BLaER1 treated with 17β-estradiol and CSF1 and Interleukin-3, amounts not matched to agents 10 nM and 100 nM (cell line): ENCODE data around the gene HPS6.
A peak's percentile ranks its signal among the peaks of the same experiment; 100 is the strongest.

Experiments used
- H3K27ac ChIP-seq, 11 experiments: shearing (Covaris generic); formaldehyde crosslinking; 2 replicates each; pipeline ENCODE4 v1.8.1; 2022
- H3K27me3 ChIP-seq, 11 experiments: shearing (Covaris generic); formaldehyde crosslinking; 2 replicates each; pipeline ENCODE4 v1.8.1; 2022
- H3K36me3 ChIP-seq, 11 experiments: shearing (Covaris generic); formaldehyde crosslinking; 2 replicates each; pipeline ENCODE4 v1.8.1; 2022
- H3K4me1 ChIP-seq, 10 experiments: shearing (Covaris generic); formaldehyde crosslinking; 2 replicates each; pipeline ENCODE4 v1.8.1; 2022
- H3K4me2 ChIP-seq, 11 experiments: shearing (Covaris generic); formaldehyde crosslinking; 2 replicates each; pipeline ENCODE4 v1.8.1; 2022
- H3K4me3 ChIP-seq, 10 experiments: shearing (Covaris generic); formaldehyde crosslinking; 2 replicates each; pipeline ENCODE4 v1.8.1; 2022
- H3K9ac ChIP-seq, 11 experiments: shearing (Covaris generic); formaldehyde crosslinking; 2 replicates each; pipeline ENCODE4 v1.8.1; 2022
- H3K9me3 ChIP-seq, 11 experiments: shearing (Covaris generic); formaldehyde crosslinking; replicated peaks in 1 of 11; 2 replicates each; pipeline ENCODE4 v1.8.1; 2022
- H4K20me1 ChIP-seq, 11 experiments: shearing (Covaris generic); formaldehyde crosslinking; 2 replicates each; pipeline ENCODE4 v1.8.1; 2022
- Cebpa-rat ChIP-seq, 11 experiments: shearing (Covaris generic); IDR thresholded peaks; 2 replicates each; pipeline ENCODE4 v1.8.1; 2022

The HPS6 gene

DNA sequence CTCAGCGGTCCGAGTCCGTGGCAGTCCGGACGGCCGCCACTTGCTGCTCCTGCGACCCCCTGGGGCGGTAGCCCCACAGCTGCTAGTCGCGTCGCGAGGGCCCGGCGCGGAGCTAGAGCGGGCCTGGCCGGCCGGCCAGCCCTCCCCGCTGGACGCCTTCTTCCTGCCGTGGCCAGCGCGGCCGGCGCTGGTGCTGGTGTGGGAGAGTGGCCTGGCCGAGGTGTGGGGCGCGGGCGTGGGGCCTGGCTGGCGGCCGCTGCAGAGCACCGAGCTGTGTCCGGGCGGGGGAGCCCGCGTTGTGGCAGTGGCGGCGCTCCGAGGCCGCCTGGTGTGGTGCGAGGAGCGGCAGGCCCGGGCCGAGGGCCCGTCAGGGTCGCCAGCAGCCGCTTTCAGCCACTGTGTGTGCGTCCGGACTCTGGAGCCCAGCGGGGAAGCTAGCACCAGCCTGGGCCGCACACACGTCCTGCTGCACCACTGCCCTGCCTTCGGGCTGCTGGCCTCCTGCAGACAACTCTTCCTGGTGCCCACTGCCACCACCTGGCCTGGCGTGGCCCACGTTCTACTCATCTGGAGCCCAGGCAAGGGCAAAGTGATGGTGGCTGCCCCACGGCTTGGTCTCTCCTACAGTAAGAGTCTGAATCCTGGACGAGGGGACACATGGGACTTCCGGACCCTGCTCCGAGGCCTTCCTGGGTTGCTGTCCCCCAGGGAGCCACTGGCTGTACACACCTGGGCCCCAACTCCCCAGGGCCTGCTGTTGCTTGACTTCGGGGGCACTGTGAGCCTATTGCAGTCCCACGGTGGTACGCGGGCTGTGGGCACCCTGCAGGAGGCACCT is 631 bp downstream of the HPS6 start:
- no peaks in the 10 kb centered on the region for H3K9me3 ChIP-seq
- peaks cover 17 to 39% (median 27%) of the 10 kb centered on the region in 11 experiments for H3K36me3 ChIP-seq
- peaks cover 19 to 51% (median 40%) of the 10 kb centered on the region in 11 experiments; a peak in 21 of 22 replicates for H4K20me1 ChIP-seq
- no peaks in the 10 kb centered on the region for H3K27me3 ChIP-seq
- peaks cover 35 to 54% (median 44%) of the 10 kb centered on the region in 10 experiments for H3K4me1 ChIP-seq
- TF ChIP-seq Cebpa-rat (IDR thresholded peaks at IDR 0.05): no peak
- peak overlapping the region; percentile 89 to 97 (median 94) for H3K9ac ChIP-seq
- H3K27ac ChIP-seq: peak overlapping the region; percentile 86 to 92 (median 90)
- peak overlapping the region; percentile 96 to 100 (median 99) for H3K4me2 ChIP-seq
- peak overlapping the region; percentile 82 to 99 (median 90) for H3K4me3 ChIP-seq

GRCh38 chr10:102066399-102067088 is 1.4 kb downstream of the HPS6 start:
- H4K20me1 ChIP-seq: peaks cover 19 to 54% (median 40%) of the 10 kb centered on the region in 11 experiments; a peak in 21 of 22 replicates
- TF ChIP-seq Cebpa-rat (IDR thresholded peaks at IDR 0.05): no peak
- peak overlapping the region; percentile 89 to 97 (median 94) for H3K9ac ChIP-seq
- peak overlapping the region; percentile 96 to 100 (median 99) for H3K4me2 ChIP-seq
- peak overlapping the region; percentile 82 to 99 (median 90) for H3K4me3 ChIP-seq
- peak overlapping the region; percentile 86 to 92 (median 90); a peak in 21 of 22 replicates for H3K27ac ChIP-seq
- no peaks in the 10 kb centered on the region for H3K27me3 ChIP-seq
- H3K36me3 ChIP-seq: peaks cover 17 to 39% (median 27%) of the 10 kb centered on the region in 11 experiments
- peaks cover 35 to 54% (median 44%) of the 10 kb centered on the region in 10 experiments for H3K4me1 ChIP-seq
- H3K9me3 ChIP-seq: no peaks in the 10 kb centered on the region

DNA sequence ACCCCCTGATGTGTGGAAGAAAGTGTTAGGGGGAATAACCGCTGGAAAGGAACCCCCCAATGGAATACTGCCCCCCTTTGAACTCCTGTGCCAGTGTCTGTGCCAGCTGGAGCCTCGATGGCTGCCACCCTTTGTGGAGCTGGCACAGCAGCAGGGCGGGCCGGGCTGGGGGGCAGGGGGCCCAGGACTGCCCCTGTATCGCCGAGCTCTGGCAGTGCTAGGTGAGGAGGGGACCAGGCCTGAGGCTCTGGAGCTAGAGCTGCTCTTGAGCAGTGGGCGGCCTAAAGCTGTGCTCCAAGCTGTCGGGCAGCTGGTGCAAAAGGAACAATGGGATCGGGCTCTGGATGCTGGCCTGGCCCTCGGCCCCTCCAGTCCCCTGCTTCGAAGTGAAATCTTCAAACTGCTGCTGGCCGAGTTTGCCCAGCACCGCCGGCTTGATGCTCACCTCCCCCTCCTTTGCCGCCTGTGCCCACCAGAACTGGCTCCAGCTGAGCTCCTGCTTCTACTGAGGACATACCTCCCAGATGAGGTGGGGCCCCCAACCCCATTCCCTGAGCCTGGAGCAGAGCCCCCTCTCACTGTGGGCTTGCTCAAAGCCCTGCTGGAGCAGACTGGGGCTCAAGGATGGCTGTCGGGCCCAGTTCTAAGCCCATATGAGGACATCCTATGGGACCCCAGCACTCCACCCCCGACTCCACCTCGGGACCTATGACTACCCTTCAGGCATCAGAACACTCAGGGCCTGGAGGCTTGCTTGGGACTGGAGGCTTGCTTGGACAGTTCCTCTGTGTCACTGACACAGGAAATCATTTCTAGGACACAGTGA is 2.2 kb downstream of the HPS6 start:
- peak overlapping the region in 9 of 10 experiments; percentile 82 to 99 (median 90); a peak in 14 of 20 replicates for H3K4me3 ChIP-seq
- peak overlapping the region; percentile 96 to 100 (median 99) for H3K4me2 ChIP-seq
- no peaks in the 10 kb centered on the region for H3K9me3 ChIP-seq
- no peak for TF ChIP-seq Cebpa-rat (IDR thresholded peaks at IDR 0.05)
- H3K36me3 ChIP-seq: peaks cover 17 to 39% (median 27%) of the 10 kb centered on the region in 11 experiments
- peak overlapping the region in 2 of 11 experiments; percentile 88 to 90; a peak in 3 of 22 replicates for H3K27ac ChIP-seq
- H3K4me1 ChIP-seq: peaks cover 35 to 54% (median 44%) of the 10 kb centered on the region in 10 experiments
- H3K9ac ChIP-seq: peak overlapping the region; percentile 89 to 97 (median 94); a peak in 20 of 22 replicates
- peaks cover 19 to 54% (median 46%) of the 10 kb centered on the region in 11 experiments; a peak in 21 of 22 replicates for H4K20me1 ChIP-seq
- no peaks in the 10 kb centered on the region for H3K27me3 ChIP-seq

GRCh38 chr10:102068216-102068615 is 3.1 kb downstream of the HPS6 start:
- peaks cover 17 to 39% (median 27%) of the 10 kb centered on the region in 11 experiments for H3K36me3 ChIP-seq
- peaks cover 35 to 57% (median 44%) of the 10 kb centered on the region in 10 experiments for H3K4me1 ChIP-seq
- H4K20me1 ChIP-seq: peaks cover 19 to 58% (median 52%) of the 10 kb centered on the region in 11 experiments; a peak in 21 of 22 replicates
- H3K27ac ChIP-seq: peak overlapping the region in 4 of 11 experiments; percentile 52 to 72 (median 62); a peak in 5 of 22 replicates
- no peak overlapping the region; a peak in 2 of 20 replicates for H3K4me3 ChIP-seq
- peak overlapping the region in 3 of 11 experiments; percentile 6 to 16 (median 9); a peak in 2 of 22 replicates for H3K9ac ChIP-seq
- H3K4me2 ChIP-seq: peak overlapping the region in 9 of 11 experiments; percentile 5 to 100 (median 96); a peak in 11 of 22 replicates
- H3K27me3 ChIP-seq: no peaks in the 10 kb centered on the region
- H3K9me3 ChIP-seq: no peaks in the 10 kb centered on the region
- no peak for TF ChIP-seq Cebpa-rat (IDR thresholded peaks at IDR 0.05)

- H3K4me2 ChIP-seq: peak overlapping the region in 9 of 11 experiments; percentile 5 to 100 (median 72); a peak in 15 of 22 replicates
- TF ChIP-seq Cebpa-rat (IDR thresholded peaks at IDR 0.05): no peak
- peak overlapping the region in 8 of 11 experiments; percentile 15 to 72 (median 55); a peak in 14 of 22 replicates for H3K27ac ChIP-seq
- H3K27me3 ChIP-seq: no peaks in the 10 kb centered on the region
- peaks cover 17 to 39% (median 27%) of the 10 kb centered on the region in 11 experiments for H3K36me3 ChIP-seq
- peak overlapping the region in 3 of 11 experiments; percentile 6 to 16 (median 9); a peak in 2 of 22 replicates for H3K9ac ChIP-seq
- peaks cover 34 to 65% (median 43%) of the 10 kb centered on the region in 10 experiments for H3K4me1 ChIP-seq
- peaks cover 19 to 60% (median 53%) of the 10 kb centered on the region in 11 experiments; a peak in 21 of 22 replicates for H4K20me1 ChIP-seq
- peak overlapping the region in 1 of 10 experiments; percentile 22; a peak in 3 of 20 replicates for H3K4me3 ChIP-seq
- H3K9me3 ChIP-seq: no peaks in the 10 kb centered on the region
Observed at GRCh38 chr10:102069071-102069470, 3.9 kb downstream of the HPS6 start.

GRCh38 chr10:102072673-102073527 is 7.8 kb downstream of the HPS6 start:
- H4K20me1 ChIP-seq: peaks cover 5 to 39% (median 29%) of the 10 kb centered on the region in 11 experiments; a peak in 20 of 22 replicates
- H3K27me3 ChIP-seq: no peaks in the 10 kb centered on the region
- no peak for TF ChIP-seq Cebpa-rat (IDR thresholded peaks at IDR 0.05)
- peak overlapping the region in 1 of 11 experiments; percentile 40; a peak in 2 of 22 replicates for H3K4me2 ChIP-seq
- H3K4me3 ChIP-seq: no peak overlapping the region
- no peaks in the 10 kb centered on the region for H3K9me3 ChIP-seq
- no peak overlapping the region for H3K27ac ChIP-seq
- no peak overlapping the region for H3K9ac ChIP-seq
- peaks cover 8 to 26% (median 16%) of the 10 kb centered on the region in 11 experiments; a peak in 19 of 22 replicates for H3K36me3 ChIP-seq
- peaks cover 5 to 41% (median 15%) of the 10 kb centered on the region in 10 experiments; a peak in 19 of 20 replicates for H3K4me1 ChIP-seq

- TF ChIP-seq Cebpa-rat (IDR thresholded peaks at IDR 0.05): no peak
- Histone ChIP-seq H3K27me3 (no peaks in the 10 kb centered on the region), H3K4me2 (no peak overlapping the region), H3K9ac (no peak overlapping the region), H3K4me1 (peaks cover 0 to 9% (median 2%) of the 10 kb centered on the region in 10 experiments; a peak in 5 of 20 replicates), H3K27ac (no peak overlapping the region), H3K4me3 (no peak overlapping the region), H4K20me1 (no peaks in the 10 kb centered on the region), H3K36me3 (no peaks in the 10 kb centered on the region), H3K9me3 (no peaks in the 10 kb centered on the region)
Observed at GRCh38 chr10:102083541-102083940, 18.4 kb downstream of the HPS6 start.
